HCT116 (cell line): Measurements from ENCODE around the gene SLC25A51. TPM values are rescaled to one million over a fixed set of nuclear protein-coding genes. Genes with fewer than 3 reads are reported as not detected.

Source experiments
- ATAC-seq: fragments of 200-7000 bp; cut with Tn5 transposase; 2 replicates; pipeline ENCODE4 v1.9.1; 2020; ENCODE audit warnings: mild to moderate bottlenecking, moderate library complexity
- BruUV-seq: library from RNA; stranded (reverse); fragments of 400-500 nt; replicated peaks from 2 replicates; lab custom pipeline; 2021; lab: Mats Ljungman, UMichigan
- CTCF ChIA-PET: fragments of 300-600 bp; sonication (Branson Sonifier 250); formaldehyde crosslinking; loops from one replicate; lab custom pipeline; 2021; ENCODE audit warnings: antibody characterized with exemption; lab: Charles Lee
- POLR2A ChIA-PET: fragments of 300-600, 350-600 bp; sonication (Branson Sonifier 250); formaldehyde crosslinking; loops from one replicate; lab custom pipeline; 2021; ENCODE audit warnings: antibody characterized with exemption; lab: Charles Lee
- RAD21 ChIA-PET, 2 experiments: fragments of 300-600 bp; sonication (Branson Sonifier 250); formaldehyde crosslinking; loops; one replicate each; lab custom pipeline; 2023; ENCODE audit warnings: low total read pairs in 2 of 2; ENCODE audit not compliant: uncharacterized antibody in 2 of 2, unreplicated experiment in 2 of 2, low non-redundant PET in 1 of 2; lab: Charles Lee
- DNase-seq: peaks from one replicate; pipeline ENCODE4 v3.0.0-alpha.2; 2010; ENCODE audit warnings: low read depth, low spot score
- H2AFZ ChIP-seq: fragments of 200-600 bp; shearing (Covaris generic), sonication (generic); 2 replicates; pipeline ENCODE4 v1.6.1; 2017; ENCODE audit warnings: low read depth, mixed run types, mixed read lengths, antibody characterized with exemption, low read length; ENCODE audit not compliant: poor library complexity, severe bottlenecking
- H3K27ac ChIP-seq: 2 replicates; pipeline ENCODE4 v1.5.1; 2012; ENCODE audit warnings: low read depth, low read length
- H3K27me3 ChIP-seq: fragments of 200-600 bp; sonication (generic); 2 replicates; pipeline ENCODE4 v1.6.1; 2016; ENCODE audit warnings: mixed run types, low read length, mixed read lengths; ENCODE audit not compliant: insufficient read depth
- H3K36me3 ChIP-seq, 2 experiments: fragments of 200-500 bp in 1 of 2; fragments of 200-600 bp in 1 of 2; sonication (Bioruptor generic) in 1 of 2; sonication (generic) in 1 of 2; 2 replicates each; pipeline versions ENCODE4 v1.5.1 to v1.6.1; 2014 to 2016; ENCODE audit warnings: low read length in 2 of 2, inconsistent platforms in 1 of 2, mixed read lengths in 1 of 2, mixed run types in 1 of 2; ENCODE audit not compliant: insufficient read depth in 2 of 2, control insufficient read depth in 1 of 2
- H3K4me1 ChIP-seq, 2 experiments: fragments of 200-600 bp in 1 of 2; sonication (generic) in 1 of 2; 2 replicates each; pipeline versions ENCODE4 v1.5.1 to v1.6.1; 2012 to 2017; ENCODE audit warnings: low read length in 2 of 2, inconsistent platforms in 1 of 2, mild to moderate bottlenecking in 1 of 2, mixed read lengths in 1 of 2, mixed run types in 1 of 2, moderate library complexity in 1 of 2; ENCODE audit not compliant: insufficient read depth in 2 of 2, control insufficient read depth in 1 of 2
- H3K4me2 ChIP-seq: fragments of 200-600 bp; sonication (generic); 2 replicates; pipeline ENCODE4 v1.6.1; 2017; ENCODE audit warnings: mixed run types, low read length, mixed read lengths
- H3K4me3 ChIP-seq, 2 experiments: fragments of 200-600 bp in 1 of 2; sonication (generic) in 1 of 2; replicated peaks in 1 of 2; 2 replicates each; pipeline ENCODE4 v1.5.1; 2011 to 2016; ENCODE audit warnings: low read length in 2 of 2, control low read depth in 1 of 2, low read depth in 1 of 2, mild to moderate bottlenecking in 1 of 2, mixed read lengths in 1 of 2, mixed run types in 1 of 2
- H3K79me2 ChIP-seq: fragments of 200-600 bp; sonication (generic); 2 replicates; pipeline ENCODE4 v1.6.1; 2017; ENCODE audit warnings: mild to moderate bottlenecking, mixed run types, low read length, moderate library complexity, mixed read lengths; ENCODE audit not compliant: insufficient read depth
- H3K9ac ChIP-seq: fragments of 200-600 bp; sonication (generic); 2 replicates; pipeline ENCODE4 v1.6.1; 2016; ENCODE audit warnings: low read length, mixed read lengths
- H3K9me2 ChIP-seq: fragments of 200-600 bp; sonication (generic), shearing (Covaris generic); 2 replicates; pipeline ENCODE4 v1.6.1; 2017; ENCODE audit warnings: mixed run types, mild to moderate bottlenecking, moderate library complexity; ENCODE audit not compliant: insufficient read depth
- H3K9me3 ChIP-seq, 2 experiments: fragments of 200-500 bp in 1 of 2; fragments of 200-600 bp in 1 of 2; sonication (Bioruptor generic) in 1 of 2; sonication (generic) in 1 of 2; 2 replicates each; pipeline ENCODE4 v1.6.1; 2014 to 2017; ENCODE audit warnings: low read length in 2 of 2, mixed read lengths in 2 of 2, inconsistent platforms in 1 of 2, low read depth in 1 of 2, mild to moderate bottlenecking in 1 of 2, mixed run types in 1 of 2, moderate library complexity in 1 of 2; ENCODE audit not compliant: control insufficient read depth in 1 of 2, insufficient read depth in 1 of 2
- H4K20me1 ChIP-seq: fragments of 200-600 bp; sonication (generic), shearing (Covaris generic); 2 replicates; pipeline ENCODE4 v1.6.1; 2017; ENCODE audit warnings: mixed run types, mild to moderate bottlenecking, moderate library complexity; ENCODE audit not compliant: insufficient read depth
- CBX3 ChIP-seq: IDR thresholded peaks from 2 replicates; pipeline ENCODE4 v1.6.1; 2012; ENCODE audit warnings: low read depth
- CEBPB ChIP-seq: IDR thresholded peaks from 2 replicates; pipeline ENCODE4 v1.6.1; 2012; ENCODE audit warnings: low read depth
- CTCF ChIP-seq, 3 experiments: fragments of 200-600 bp in 1 of 3; sonication (generic) in 1 of 3; IDR thresholded peaks in 2 of 3; conservative IDR thresholded peaks in 1 of 3; 2 replicates each; pipeline ENCODE4 v1.5.1; 2012 to 2017; ENCODE audit warnings: low read depth in 2 of 3, low read length in 2 of 3, antibody characterized with exemption in 1 of 3, borderline replicate concordance in 1 of 3, control low read depth in 1 of 3, mild to moderate bottlenecking in 1 of 3, mixed read lengths in 1 of 3, mixed run types in 1 of 3, moderate library complexity in 1 of 3; ENCODE audit not compliant: insufficient read depth in 1 of 3
- EZH2phosphoT487 ChIP-seq: fragments of 200-600 bp; IDR thresholded peaks from 2 replicates; pipeline ENCODE4 v1.6.1; 2018; ENCODE audit warnings: antibody characterized with exemption, borderline replicate concordance
- JUND ChIP-seq: IDR thresholded peaks from 2 replicates; pipeline ENCODE4 v1.6.1; 2012
- POLR2A ChIP-seq: IDR thresholded peaks from 2 replicates; pipeline ENCODE4 v1.7.0; 2011; ENCODE audit warnings: borderline replicate concordance; ENCODE audit not compliant: insufficient read depth, insufficient read length; ENCODE audit errors: extremely low read depth
- POLR2AphosphoS5 ChIP-seq: IDR thresholded peaks from 2 replicates; pipeline ENCODE4 v1.6.1; 2011; ENCODE audit warnings: mild to moderate bottlenecking, low read depth, low read length, moderate library complexity
- RAD21 ChIP-seq: IDR thresholded peaks from 2 replicates; pipeline ENCODE4 v1.6.1; 2012; ENCODE audit warnings: low read depth, mild to moderate bottlenecking
- SIN3A ChIP-seq: IDR thresholded peaks from 2 replicates; pipeline ENCODE4 v1.6.1; 2012; ENCODE audit warnings: low read depth
- YY1 ChIP-seq: IDR thresholded peaks from 2 replicates; pipeline ENCODE4 v1.6.1; 2011; ENCODE audit warnings: low read length, low read depth, moderate library complexity, mild to moderate bottlenecking; ENCODE audit not compliant: insufficient replicate concordance; ENCODE audit errors: extremely low read depth
- intact Hi-C: fragments of 100-400 bp; cut with micrococcal nuclease; formaldehyde crosslinking; loops from 2 replicates; pipeline ENCODE4 v1.10.0; 2022
- total RNA-seq: library from RNA; stranded (reverse); gene quantifications from one replicate; pipeline ENCODE4 v1.2.1, GENCODE V29; 2021; ENCODE audit not compliant: unreplicated experiment

Gene SLC25A51
- total RNA-seq, 1 experiment from 2014 or later: 27.3 TPM

GRCh38 chr9:37859043-37859442, 44.9 kb downstream of the SLC25A51 start:
- POLR2A ChIA-PET: no interaction called here
- DNase-seq (no peak), ATAC-seq (no peak)
- BruUV-seq: no TSS peak
- RAD21 ChIA-PET: no interaction called here
- Histone ChIP-seq H3K27me3 (no peaks in the 10 kb centered on the region), H2AFZ (no peak overlapping the region), H3K36me3 (peaks cover 7 to 16% of the 10 kb centered on the region in 2 experiments; a peak in 3 of 4 replicates), H3K4me1 (no peaks in the 10 kb centered on the region), H4K20me1 (0 out of 2 replicates have a peak, but pooled peaks cover 4% of the 10 kb centered on the region), H3K27ac (no peak overlapping the region), H3K4me2 (no peak overlapping the region), H3K4me3 (no peak overlapping the region), H3K9ac (no peak overlapping the region), H3K9me2 (no peaks in the 10 kb centered on the region), H3K9me3 (no peaks in the 10 kb centered on the region), H3K79me2 (no peaks in the 10 kb centered on the region)
- CTCF ChIA-PET: no interaction called here
- no peak for TF ChIP-seq POLR2AphosphoS5
- TF ChIP-seq YY1: no peak
- peak; percentile 40 for TF ChIP-seq RAD21
- TF ChIP-seq POLR2A: no peak
- no peak for TF ChIP-seq CEBPB
- TF ChIP-seq CTCF (IDR thresholded peaks at IDR 0.05 in 2 of 3, conservative IDR thresholded peaks at IDR 0.05 in 1 of 3; ENCODE audit: borderline replicate concordance in 1 of 3, insufficient read depth in 1 of 3, low read depth in 2 of 3, low read length in 2 of 3): peak; percentile 11 to 33 (median 14); a peak in 3 of 6 replicates
- intact Hi-C loops: loop anchor here (5.0 to 10.0 kb wide), 2 partner anchors 104 to 503 kb away; partner anchors contain the start of gene TRMT10B

- POLR2A ChIA-PET: no interaction called here
- peaks cover 5 to 8% of the 10 kb centered on the region in 2 experiments for H3K36me3 ChIP-seq
- CTCF ChIA-PET: no interaction called here
These were observed 47.4 kb downstream of the SLC25A51 start for GRCh38 chr9:37856551-37856950.

More at GRCh38 chr9:37856551-37856950, 47.4 kb downstream of the SLC25A51 start:
- Histone ChIP-seq H3K9me2 (no peaks in the 10 kb centered on the region), H3K79me2 (no peaks in the 10 kb centered on the region), H2AFZ (no peak overlapping the region), H3K4me3 (no peak overlapping the region), H4K20me1 (0 out of 2 replicates have a peak, but pooled peaks cover 4% of the 10 kb centered on the region), H3K9ac (no peak overlapping the region), H3K9me3 (no peaks in the 10 kb centered on the region), H3K4me1 (no peaks in the 10 kb centered on the region), H3K27me3 (no peaks in the 10 kb centered on the region), H3K27ac (no peak overlapping the region), H3K4me2 (no peak overlapping the region)
- BruUV-seq: no TSS peak
- TF ChIP-seq EZH2phosphoT487 (no peak), CBX3 (no peak), JUND (no peak), YY1 (no peak), SIN3A (no peak)
- DNase-seq (no peak), ATAC-seq (no peak)
- RAD21 ChIA-PET: no interaction called here
- intact Hi-C loops: loop anchor here (5.0 to 10.0 kb wide), 2 partner anchors 102 to 506 kb away; partner anchors contain the start of gene TRMT10B
